Kidney epithelial cell (primary cell): Measurements from ENCODE around the gene EXOC3L4. TPM values are rescaled to one million over a fixed set of nuclear protein-coding genes. Genes with fewer than 3 reads are reported as not detected.
"Not testable (repeated sequence)": the region's sequence is repeated elsewhere in the genome, so short reads cannot be mapped to it uniquely, and the experiment has no call there.

Source experiments
- DNase-seq: peaks from one replicate; pipeline ENCODE4 v3.0.0-alpha.2; 2010; ENCODE audit warnings: low read depth
- H3K27me3 ChIP-seq: 2 replicates; pipeline ENCODE4 v1.6.0; 2011; ENCODE audit warnings: low read length; ENCODE audit not compliant: control insufficient read depth, insufficient read depth
- H3K36me3 ChIP-seq: 2 replicates; pipeline ENCODE4 v1.5.1; 2011; ENCODE audit warnings: low read length; ENCODE audit not compliant: control insufficient read depth, insufficient read depth
- H3K4me3 ChIP-seq: 2 replicates; pipeline ENCODE4 v1.5.1; 2011; ENCODE audit warnings: low read depth, mild to moderate bottlenecking, control low read depth, low read length
- CTCF ChIP-seq: IDR thresholded peaks from 2 replicates; pipeline ENCODE4 v1.5.1; 2011; ENCODE audit warnings: mild to moderate bottlenecking, moderate library complexity, low read length, control low read depth, inconsistent platforms; ENCODE audit not compliant: insufficient read depth, poor library complexity, severe bottlenecking
- total RNA-seq: library from RNA; depleted of rRNA; stranded (reverse); fragments of >200 nt; gene quantifications from 2 replicates; pipeline ENCODE4 v1.2.3, GENCODE V29; 2015

EXOC3L4 gene
- total RNA-seq, 1 donor from 2014 or later, result 0.46 TPM

DNA sequence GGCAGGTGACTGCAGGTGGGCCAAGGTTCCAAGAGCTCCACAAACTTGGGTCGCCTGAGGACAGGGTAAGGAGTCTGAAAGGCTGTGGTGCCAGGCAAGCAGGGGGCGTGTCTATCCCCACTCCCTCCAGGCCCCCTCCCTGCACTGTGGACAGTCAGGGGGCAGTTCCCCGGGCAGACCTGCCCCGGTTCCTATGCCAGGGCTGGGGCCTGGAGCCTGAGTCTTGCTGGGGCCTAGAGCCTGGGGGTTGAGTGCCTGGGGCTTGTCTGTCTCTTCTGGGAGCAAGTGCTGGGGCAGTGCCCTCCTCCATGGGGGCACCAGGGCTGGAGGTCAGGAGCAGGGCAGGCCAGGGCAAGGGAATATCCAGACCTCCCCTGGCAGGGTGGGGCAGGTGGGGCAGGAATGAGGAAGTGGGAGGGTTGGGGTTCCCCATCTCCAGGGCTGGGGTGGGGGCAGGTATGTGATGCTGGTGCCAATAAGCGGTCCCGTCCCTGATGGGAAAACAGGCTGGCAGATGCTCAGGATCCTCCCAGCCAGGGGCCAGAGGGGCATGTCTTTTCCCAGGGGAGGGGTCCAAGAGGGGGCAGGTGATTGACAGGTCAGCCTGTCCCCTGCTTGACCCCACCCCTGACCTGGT is 16.8 kb downstream of the EXOC3L4 start:
- H3K36me3 ChIP-seq, result no peaks in the 10 kb centered on the region
- no peaks in the 10 kb centered on the region for H3K27me3 ChIP-seq
- no peak for DNase-seq
- no peak overlapping the region for H3K4me3 ChIP-seq
- TF ChIP-seq CTCF, result no peak

DNA sequence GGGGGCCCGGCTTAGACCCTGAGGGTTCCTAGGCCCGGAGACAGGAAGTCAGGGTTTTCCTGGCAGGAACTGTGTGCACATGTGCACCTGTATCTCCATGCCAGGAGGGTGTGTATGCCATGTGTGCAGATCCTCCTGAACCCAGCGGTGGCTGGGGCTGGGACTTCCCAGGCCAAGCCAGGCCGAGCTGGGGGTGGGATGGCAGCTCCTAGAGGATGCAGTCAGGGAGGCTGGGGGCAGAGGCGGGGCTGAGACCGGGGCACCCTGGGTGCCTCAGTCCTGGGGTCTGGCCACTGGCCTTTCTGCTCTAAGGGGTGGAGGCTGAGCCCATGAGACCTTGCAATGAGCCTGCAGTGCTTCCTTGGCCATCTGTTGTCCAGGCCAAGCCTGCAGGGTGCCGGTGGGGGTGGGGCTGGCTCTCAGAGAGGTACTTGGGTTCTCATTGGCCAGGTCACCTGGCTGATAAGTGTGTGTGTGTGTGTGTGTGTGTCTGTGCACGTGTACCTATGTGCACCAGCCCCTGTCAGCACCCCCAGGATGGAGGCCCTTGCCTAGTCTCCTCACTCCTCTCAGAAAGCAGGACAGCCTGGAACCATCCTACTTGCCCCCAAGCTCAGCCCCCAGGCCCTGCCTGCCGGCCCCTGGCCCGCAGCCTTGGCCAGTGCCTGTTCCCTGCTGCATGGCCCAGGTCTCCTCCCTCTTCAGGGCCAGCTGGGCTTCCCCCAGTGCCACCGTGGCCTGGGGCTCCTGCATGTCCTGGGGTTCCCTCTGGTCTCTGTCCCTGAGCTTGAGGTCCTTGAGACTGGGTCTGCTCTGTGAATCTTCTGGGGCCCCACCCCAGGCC is 18.1 kb downstream of the EXOC3L4 start:
- Histone ChIP-seq H3K4me3 (no peak overlapping the region), H3K27me3 (no peaks in the 10 kb centered on the region)

GRCh38 chr14:103113303-103113702 is 18.8 kb downstream of the EXOC3L4 start:
- Histone ChIP-seq H3K36me3 (no peaks in the 10 kb centered on the region), H3K27me3 (no peaks in the 10 kb centered on the region), H3K4me3 (no peak overlapping the region)
- no peak for DNase-seq
- no peak for TF ChIP-seq CTCF

More for the DNA sequence above, 18.1 kb downstream of the EXOC3L4 start:
- no peak for TF ChIP-seq CTCF
- no peaks in the 10 kb centered on the region for H3K36me3 ChIP-seq
- DNase-seq, result no peak

DNA sequence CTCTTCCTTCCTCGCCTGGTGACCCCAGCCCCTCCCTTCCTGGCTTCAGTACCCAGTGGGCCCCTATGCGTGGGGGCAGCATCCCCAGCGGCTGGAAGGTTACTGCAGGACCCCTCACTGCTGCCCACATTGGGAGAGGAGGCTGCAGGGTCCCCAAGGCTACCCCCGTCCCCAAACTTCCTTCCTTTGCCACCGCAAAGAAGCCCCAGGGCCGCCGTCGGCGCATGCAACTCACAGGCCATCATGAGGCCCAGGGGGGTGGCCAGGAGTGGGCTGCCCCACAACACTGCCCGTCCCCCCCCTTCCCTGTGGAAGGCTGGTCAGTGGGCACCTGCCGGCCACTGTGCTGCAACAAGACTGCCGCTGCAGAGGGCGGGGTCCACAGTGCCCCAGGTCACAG is 19.2 kb downstream of the EXOC3L4 start:
- Histone ChIP-seq H3K4me3 (no peak overlapping the region), H3K27me3 (no peaks in the 10 kb centered on the region), H3K36me3 (no peaks in the 10 kb centered on the region)
- no peak for DNase-seq
- no peak for TF ChIP-seq CTCF

- DNase-seq, H3K27me3 ChIP-seq, H3K36me3 ChIP-seq, H3K4me3 ChIP-seq: not testable (repeated sequence)
Observed at GRCh38 chr14:103115086-103115679, 20.7 kb downstream of the EXOC3L4 start.

- DNase-seq, result no peak
- H3K36me3 ChIP-seq, result no peaks in the 10 kb centered on the region
- no peak for TF ChIP-seq CTCF
- no peak overlapping the region for H3K4me3 ChIP-seq
- H3K27me3 ChIP-seq, result no peaks in the 10 kb centered on the region
Observed at GRCh38 chr14:103115845-103116572, 21.5 kb downstream of the EXOC3L4 start.
